Left ventricle myocardium inferior (tissue), 1 donor: ENCODE data around the gene MIEF2. TPM values are rescaled to one million over a fixed set of nuclear protein-coding genes. Genes with fewer than 3 reads are reported as not detected.
"Not testable (repeated sequence)": the region's sequence is repeated elsewhere in the genome, so short reads cannot be mapped to it uniquely, and the experiment has no call there.

Source experiments
- DNase-seq: peaks from one replicate; pipeline ENCODE4 v3.0.0-alpha.2; 2020
- H3K27ac ChIP-seq: fragments of 200-600 bp; replicated peaks from 2 replicates; pipeline ENCODE4 v1.8.0; 2021
- H3K27me3 ChIP-seq: fragments of 200-600 bp; 2 replicates; pipeline ENCODE4 v1.8.0; 2021; ENCODE audit warnings: low read depth
- H3K36me3 ChIP-seq: fragments of 200-600 bp; 2 replicates; pipeline ENCODE4 v1.8.0; 2021
- H3K4me1 ChIP-seq: fragments of 200-600 bp; 2 replicates; pipeline ENCODE4 v1.8.0; 2021
- H3K4me3 ChIP-seq: fragments of 200-600 bp; 2 replicates; pipeline ENCODE4 v1.8.0; 2021; ENCODE audit warnings: mild to moderate bottlenecking, moderate library complexity
- H3K9me3 ChIP-seq: fragments of 200-600 bp; replicated peaks from 2 replicates; pipeline ENCODE4 v1.8.0; 2021
- intact Hi-C: fragments of 100-400 bp; cut with micrococcal nuclease; formaldehyde crosslinking; loops from one replicate; pipeline ENCODE4 v1.11.0; 2022
- total RNA-seq: library from RNA; stranded (reverse); fragmentation: NEBNext Ultra II Directional; extraction: Animal tissue kit (Norgen Biotek cat#: 25700); gene quantifications from one replicate; pipeline ENCODE4 v1.2.1, GENCODE V29; 2021
- TF ChIP-seq, protein P1 (sequence below): fragments of 200-600 bp; IDR thresholded peaks from 2 replicates; pipeline ENCODE4 v1.8.0; 2021; ENCODE audit warnings: antibody characterized with exemption, mild to moderate bottlenecking, borderline replicate concordance
- donor health status: DM: no; HTN: yes; CAD: no; lungs with severe emphysema.

Gene MIEF2
- total RNA-seq, 1 donor from 2014 or later: 37.0 TPM

DNA sequence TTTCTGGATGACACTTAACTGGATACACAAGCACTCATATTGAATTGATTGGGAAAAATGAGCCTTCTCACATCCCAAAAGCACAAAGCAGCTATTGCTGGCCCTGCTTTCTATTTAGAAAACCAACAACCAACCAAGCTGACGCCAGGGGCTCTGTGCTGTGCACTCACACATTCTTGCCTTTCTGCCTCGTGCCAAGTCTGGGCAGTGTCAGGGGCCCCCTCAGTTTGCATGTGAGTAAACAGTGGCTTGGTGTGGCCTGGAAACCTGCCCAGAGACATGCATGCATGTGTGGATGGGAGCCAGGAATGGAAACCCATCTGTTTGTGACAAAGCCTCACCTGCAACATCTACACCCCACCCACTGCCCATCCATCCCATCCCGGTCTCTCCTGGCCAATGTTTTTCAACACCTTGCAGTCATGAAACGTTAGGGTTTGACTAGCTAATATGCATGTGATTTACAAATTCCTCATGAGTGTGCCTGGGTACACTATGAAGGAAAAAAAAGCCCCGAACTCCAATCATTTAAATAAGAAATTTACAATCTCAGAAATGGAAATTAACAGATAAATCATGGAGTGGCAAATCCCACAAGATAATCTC lies 20.4 kb downstream of the MIEF2 start:
- Histone ChIP-seq H3K27me3 (no peaks in the 10 kb centered on the region), H3K4me3 (no peak overlapping the region), H3K36me3 (peaks cover 99% of the 10 kb centered on the region), H3K4me1 (peaks cover 6% of the 10 kb centered on the region), H3K27ac (no peak overlapping the region), H3K9me3 (no peaks in the 10 kb centered on the region)
- TF ChIP-seq, protein P1, sequence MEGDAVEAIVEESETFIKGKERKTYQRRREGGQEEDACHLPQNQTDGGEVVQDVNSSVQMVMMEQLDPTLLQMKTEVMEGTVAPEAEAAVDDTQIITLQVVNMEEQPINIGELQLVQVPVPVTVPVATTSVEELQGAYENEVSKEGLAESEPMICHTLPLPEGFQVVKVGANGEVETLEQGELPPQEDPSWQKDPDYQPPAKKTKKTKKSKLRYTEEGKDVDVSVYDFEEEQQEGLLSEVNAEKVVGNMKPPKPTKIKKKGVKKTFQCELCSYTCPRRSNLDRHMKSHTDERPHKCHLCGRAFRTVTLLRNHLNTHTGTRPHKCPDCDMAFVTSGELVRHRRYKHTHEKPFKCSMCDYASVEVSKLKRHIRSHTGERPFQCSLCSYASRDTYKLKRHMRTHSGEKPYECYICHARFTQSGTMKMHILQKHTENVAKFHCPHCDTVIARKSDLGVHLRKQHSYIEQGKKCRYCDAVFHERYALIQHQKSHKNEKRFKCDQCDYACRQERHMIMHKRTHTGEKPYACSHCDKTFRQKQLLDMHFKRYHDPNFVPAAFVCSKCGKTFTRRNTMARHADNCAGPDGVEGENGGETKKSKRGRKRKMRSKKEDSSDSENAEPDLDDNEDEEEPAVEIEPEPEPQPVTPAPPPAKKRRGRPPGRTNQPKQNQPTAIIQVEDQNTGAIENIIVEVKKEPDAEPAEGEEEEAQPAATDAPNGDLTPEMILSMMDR: no peak
- intact Hi-C loops: no loop called here
- no peak for DNase-seq

DNA sequence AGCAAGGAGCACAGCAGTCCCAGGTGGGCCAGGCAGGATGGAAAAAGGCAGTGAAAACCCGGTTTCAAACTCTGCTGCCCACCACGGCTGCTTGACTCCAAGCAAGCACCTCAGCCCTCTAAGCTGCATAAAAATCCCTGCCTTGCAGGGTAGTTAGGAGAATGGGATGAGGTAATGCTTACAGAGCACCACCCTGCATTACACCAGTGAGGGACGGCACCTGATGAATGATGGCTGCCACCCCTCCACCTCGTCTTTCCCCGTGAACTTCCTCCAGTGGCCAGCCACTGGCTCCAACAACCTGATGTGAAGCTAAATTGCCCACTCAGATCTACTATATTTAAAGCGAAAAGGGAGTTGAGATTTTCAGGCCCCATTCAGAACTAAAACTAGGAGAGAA lies 21.3 kb downstream of the MIEF2 start:
- intact Hi-C loops: no loop called here
- no peak for DNase-seq
- TF ChIP-seq, protein P1: no peak
- Histone ChIP-seq H3K27ac (no peak overlapping the region), H3K36me3 (peaks cover 98% of the 10 kb centered on the region), H3K9me3 (no peaks in the 10 kb centered on the region), H3K4me1 (peaks cover 6% of the 10 kb centered on the region), H3K4me3 (no peak overlapping the region), H3K27me3 (no peaks in the 10 kb centered on the region)

DNA sequence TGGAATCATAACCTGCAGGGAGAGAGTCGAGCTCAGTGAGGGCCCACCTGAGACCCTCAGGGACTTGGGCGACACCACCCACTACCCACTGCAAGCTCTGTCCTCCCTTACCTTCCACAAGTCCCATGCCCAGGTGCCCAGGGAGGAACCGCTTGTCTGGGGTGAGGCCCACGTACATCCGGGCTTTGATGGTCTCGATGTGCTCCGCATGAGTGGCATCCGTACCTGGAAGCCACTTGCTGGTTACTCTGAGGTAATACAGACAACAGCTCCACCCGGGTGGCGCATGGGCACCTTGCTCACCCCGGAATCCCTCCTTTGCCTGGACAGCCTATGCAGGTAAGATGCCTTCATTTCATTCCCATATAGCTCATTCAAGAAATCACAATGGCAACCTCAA lies 24.8 kb downstream of the MIEF2 start:
- no peak overlapping the region for H3K4me3 ChIP-seq
- H3K9me3 ChIP-seq: no peaks in the 10 kb centered on the region
- H3K36me3 ChIP-seq: peaks cover 93% of the 10 kb centered on the region
- H3K4me1 ChIP-seq: peaks cover 6% of the 10 kb centered on the region
- intact Hi-C loops: no loop called here
- DNase-seq: no peak
- TF ChIP-seq, protein P1: no peak
- no peaks in the 10 kb centered on the region for H3K27me3 ChIP-seq
- no peak overlapping the region for H3K27ac ChIP-seq

DNA sequence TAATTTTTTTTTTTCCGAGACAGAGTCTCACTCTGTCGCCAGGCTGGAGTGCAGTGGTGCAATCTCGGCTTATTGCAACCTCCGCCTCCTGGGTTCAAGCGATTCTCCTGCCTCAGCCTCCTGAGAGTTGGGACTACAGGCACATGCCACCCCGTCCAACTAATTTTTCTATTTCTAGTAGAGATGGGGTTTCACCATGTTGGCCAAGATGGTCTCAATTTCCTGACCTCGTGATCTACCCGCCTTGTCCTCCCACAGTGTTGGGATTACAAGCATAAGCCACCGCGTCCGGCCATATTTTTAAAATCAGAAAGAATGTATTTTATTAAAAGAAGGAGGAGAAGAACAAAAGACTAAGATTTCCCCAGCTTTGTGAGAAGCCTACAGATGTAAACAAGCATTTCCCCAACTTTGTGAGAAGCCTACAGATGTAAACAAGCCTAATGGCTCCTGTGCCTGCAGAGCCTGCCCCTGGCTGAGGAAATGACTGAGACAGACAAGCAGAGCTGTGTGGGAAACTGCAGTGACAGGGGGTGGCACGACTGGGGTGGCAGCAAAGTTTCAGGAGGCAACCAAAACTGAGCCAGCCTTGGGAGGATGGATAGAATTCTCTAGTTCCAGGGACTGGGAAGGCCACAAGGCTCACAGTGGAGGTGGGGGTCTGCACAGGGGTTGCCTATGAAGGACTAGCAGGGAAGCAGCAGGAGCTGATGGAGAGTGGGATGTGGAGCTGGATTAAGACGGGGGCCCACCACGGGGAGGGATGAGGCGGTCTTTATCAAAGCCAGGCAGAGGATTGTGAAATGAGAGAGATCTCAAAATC lies 31.5 kb downstream of the MIEF2 start:
- Histone ChIP-seq H3K9me3 (no peaks in the 10 kb centered on the region), H3K4me3 (no peak overlapping the region), H3K4me1 (no peaks in the 10 kb centered on the region), H3K27me3 (no peaks in the 10 kb centered on the region), H3K27ac (no peak overlapping the region), H3K36me3 (peaks cover 70% of the 10 kb centered on the region)
- TF ChIP-seq, protein P1: no peak
- intact Hi-C loops: no loop called here
- no peak for DNase-seq

DNA sequence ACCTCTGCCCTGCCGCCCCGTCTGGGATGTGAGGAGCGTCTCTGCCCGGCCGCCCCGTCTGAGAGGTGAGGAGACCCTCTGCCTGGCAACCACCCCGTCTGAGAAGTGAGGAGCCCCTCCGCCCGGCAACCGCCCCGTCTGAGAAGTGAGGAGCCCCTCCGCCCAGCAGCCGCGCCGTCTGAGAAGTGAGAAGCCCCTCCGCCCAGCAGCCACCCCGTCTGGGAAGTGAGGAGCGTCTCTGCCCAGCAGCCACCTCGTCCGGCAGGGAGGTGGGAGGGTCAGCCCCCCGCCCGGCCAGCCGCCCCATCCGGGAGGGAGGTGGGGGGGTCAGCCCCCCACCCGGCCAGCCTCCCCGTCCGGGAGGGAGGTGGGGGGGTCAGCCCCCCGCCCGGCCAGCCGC lies 37.6 kb downstream of the MIEF2 start:
- intact Hi-C loops, H3K27ac ChIP-seq, H3K4me3 ChIP-seq, H3K27me3 ChIP-seq, H3K9me3 ChIP-seq, H3K4me1 ChIP-seq, DNase-seq: not testable (repeated sequence)
- peaks cover 58% of the 10 kb centered on the region for H3K36me3 ChIP-seq
